GM12878 (cell line): ENCODE measurements around the gene MAPK13. TPM values are rescaled to one million over a fixed set of nuclear protein-coding genes. Genes with fewer than 3 reads are reported as not detected.

ENCODE experiments used
- ATAC-seq: fragments of 200-7000 bp; cut with Tn5 transposase; 3 replicates; pipeline ENCODE4 v1.9.1; 2020; ENCODE audit warnings: mild to moderate bottlenecking, moderate library complexity
- BruUV-seq: library from RNA; stranded (reverse); fragments of 400-500 nt; replicated peaks from 2 replicates; lab custom pipeline; 2021; lab: Mats Ljungman, UMichigan
- CTCF ChIA-PET: fragments of 300-600 bp; sonication (Branson Sonifier 250); formaldehyde crosslinking; extraction: SDS; loops from one replicate; lab custom pipeline; 2021; ENCODE audit warnings: inconsistent platforms; lab: Yijun Ruan, JAX
- POLR2A ChIA-PET: fragments of 350-600 bp; formaldehyde crosslinking; extraction: SDS; loops from one replicate; lab custom pipeline; 2021; ENCODE audit warnings: inconsistent platforms; lab: Charles Lee
- RAD21 ChIA-PET: fragments of 300-600 bp; sonication (Branson Sonifier 250); formaldehyde crosslinking; loops from one replicate; lab custom pipeline; 2023; ENCODE audit warnings: antibody characterized with exemption; ENCODE audit not compliant: unreplicated experiment; lab: Charles Lee
- SMC1A ChIA-PET: fragments of 300-600 bp; sonication (Branson Sonifier 250); formaldehyde crosslinking; loops from one replicate; lab custom pipeline; 2023; ENCODE audit not compliant: unreplicated experiment, uncharacterized antibody; lab: Charles Lee
- DNase-seq: peaks from one replicate; pipeline ENCODE4 v3.0.0-alpha.2; 2011; ENCODE audit warnings: low read depth, low spot score
- FAIRE-seq: peaks from 3 replicates; lab custom pipeline; 2011; peaks lifted over from hg19 to GRCh38; lab: Jason Lieb, UNC
- H2AFZ ChIP-seq: 2 replicates; pipeline ENCODE4 v1.6.0; 2011; ENCODE audit warnings: low read depth, low read length, control low read depth; ENCODE audit not compliant: control insufficient read depth
- H3K27ac ChIP-seq: 2 replicates; pipeline ENCODE4 v1.5.1; 2011; ENCODE audit warnings: control low read depth; ENCODE audit not compliant: control insufficient read depth, insufficient read depth
- H3K27me3 ChIP-seq, 2 experiments: replicated peaks in 1 of 2; 2 replicates each; pipeline versions ENCODE4 v1.6.0 to v1.6.1; 2011; ENCODE audit warnings: low read length in 1 of 2; ENCODE audit not compliant: control insufficient read depth in 2 of 2, insufficient read depth in 2 of 2
- H3K36me3 ChIP-seq, 2 experiments: 2 replicates each; pipeline ENCODE4 v1.5.1; 2011; ENCODE audit warnings: low read length in 1 of 2; ENCODE audit not compliant: control insufficient read depth in 2 of 2, insufficient read depth in 2 of 2
- H3K4me1 ChIP-seq: 2 replicates; pipeline ENCODE4 v1.6.1; 2011; ENCODE audit warnings: mild to moderate bottlenecking, low read length, moderate library complexity, mixed read lengths; ENCODE audit not compliant: control insufficient read depth, insufficient read depth
- H3K4me2 ChIP-seq: 2 replicates; pipeline ENCODE4 v1.6.0; 2011; ENCODE audit warnings: control low read depth; ENCODE audit not compliant: control insufficient read depth, insufficient read depth
- H3K4me3 ChIP-seq: fragments of 200-600 bp; sonication (generic); 2 replicates; pipeline ENCODE4 v1.5.1; 2016
- H3K79me2 ChIP-seq: 2 replicates; pipeline ENCODE4 v1.6.0; 2011; ENCODE audit warnings: low read length; ENCODE audit not compliant: control insufficient read depth, insufficient read depth
- H3K9ac ChIP-seq: 2 replicates; pipeline ENCODE4 v1.8.0; 2011; ENCODE audit warnings: low read length, control low read depth, mixed read lengths; ENCODE audit not compliant: control insufficient read depth, insufficient read depth
- H3K9me3 ChIP-seq: replicated peaks from 3 replicates; pipeline ENCODE4 v1.5.1; 2011; ENCODE audit warnings: mild to moderate bottlenecking, low read length; ENCODE audit not compliant: control insufficient read depth, insufficient read depth
- H4K20me1 ChIP-seq: 2 replicates; pipeline ENCODE4 v1.6.0; 2011; ENCODE audit not compliant: control insufficient read depth, insufficient read depth
- EP300 ChIP-seq, 2 experiments: fragments of 150-350 bp in 1 of 2; IDR thresholded peaks; 2 replicates each; pipeline ENCODE4 v1.6.1; 2011 to 2012; ENCODE audit warnings: low read depth in 2 of 2, low read length in 2 of 2, borderline replicate concordance in 1 of 2, improper control_type of control experiment in 1 of 2, inconsistent platforms in 1 of 2; ENCODE audit not compliant: control insufficient read depth in 1 of 2
- HDGF ChIP-seq: fragments of 450-650 bp; IDR thresholded peaks from 2 replicates; pipeline ENCODE4 v1.6.1; 2016; ENCODE audit warnings: antibody characterized with exemption
- RBBP5 ChIP-seq: fragments of 200-600 bp; sonication (generic); conservative IDR thresholded peaks from 2 replicates; pipeline ENCODE4 v1.6.1; 2016
- RUNX3 ChIP-seq: IDR thresholded peaks from 2 replicates; pipeline ENCODE4 v1.6.1; 2012; ENCODE audit warnings: low read length, inconsistent platforms
- SMAD1 ChIP-seq: fragments of 450-650 bp; IDR thresholded peaks from 2 replicates; pipeline ENCODE4 v1.6.1; 2018; ENCODE audit warnings: mild to moderate bottlenecking, low read depth; ENCODE audit not compliant: partially characterized antibody
- SREBF1 ChIP-seq: IDR thresholded peaks from 2 replicates; pipeline ENCODE4 v1.6.1; 2012; ENCODE audit warnings: mild to moderate bottlenecking, low read length
- TCF12 ChIP-seq: IDR thresholded peaks from 2 replicates; pipeline ENCODE4 v1.6.1; 2011; ENCODE audit warnings: low read depth, mild to moderate bottlenecking, low read length
- TCF3 ChIP-seq: IDR thresholded peaks from 2 replicates; pipeline ENCODE4 v1.6.1; 2012; ENCODE audit warnings: low read depth, mild to moderate bottlenecking, low read length, borderline replicate concordance; ENCODE audit not compliant: insufficient read depth
- WGBS: methylation state at CpG from one replicate; pipeline ENCODE4 v1.1.6; 2016; ENCODE audit warnings: low lambda C conversion rate; ENCODE audit not compliant: insufficient replicate concordance, insufficient coverage; ENCODE audit errors: missing lambda C conversion rate; 5-methylcytosine and 5-hydroxymethylcytosine counted together
- in situ Hi-C: fragments of 300-500 bp; cut with MboI; formaldehyde crosslinking; loops from 9 replicates; pipeline ENCODE4 v1.14.3; 2018; ENCODE audit warnings: mixed read lengths
- intact Hi-C: fragments of 100-400 bp; cut with micrococcal nuclease; formaldehyde crosslinking; loops from one replicate; pipeline ENCODE4 v1.14.2; 2022; ENCODE audit not compliant: unreplicated experiment
- polyA plus RNA-seq, 11 experiments: library from polyadenylated mRNA; depleted of rRNA in 4 of 11; unstranded in 6 of 11; stranded (reverse) in 5 of 11; fragments of >200 nt; fragmentation: Nextera tagmentation in 4 of 11; fragmentation: Illumina TruSeq in 1 of 11; extraction: Ambion mirVana in 4 of 11; extraction: Trizol in 1 of 11; gene quantifications; 1 replicate in 1 of 11; 2 replicates in 10 of 11; pipeline versions ENCODE4 v1.2.1 to v1.2.3, GENCODE V29; 2011 to 2016; ENCODE audit warnings: inconsistent platforms in 2 of 11, missing spikeins in 2 of 11, low read depth in 1 of 11
- total RNA-seq, 4 experiments: library from RNA; depleted of rRNA in 3 of 4; stranded (reverse); fragments of >200 nt in 3 of 4; fragmentation: Illumina TruSeq in 1 of 4; extraction: Trizol in 1 of 4; gene quantifications; 2 replicates each; pipeline versions ENCODE4 v1.2.1 to v1.2.3, GENCODE V29; 2013 to 2021
- TF ChIP-seq, protein P1 (sequence below): fragments of 450-650 bp; formaldehyde crosslinking; IDR thresholded peaks from 2 replicates; pipeline ENCODE4 v1.4.0; 2022; ENCODE audit warnings: mild to moderate bottlenecking, moderate library complexity
- TF ChIP-seq, protein P2 (sequence below): fragments of 450-650 bp; IDR thresholded peaks from 2 replicates; pipeline ENCODE4 v1.6.1; 2018; ENCODE audit warnings: borderline replicate concordance, mild to moderate bottlenecking; ENCODE audit not compliant: partially characterized antibody
- TF ChIP-seq, protein P3 (sequence below): fragments of 450-650 bp; IDR thresholded peaks from 2 replicates; pipeline ENCODE4 v1.6.1; 2016; ENCODE audit warnings: mild to moderate bottlenecking
- TF ChIP-seq, protein P4 (sequence below): fragments of 450-650 bp; conservative IDR thresholded peaks from 2 replicates; pipeline ENCODE4 v1.6.1; 2017; ENCODE audit warnings: mild to moderate bottlenecking, moderate library complexity

Gene MAPK13
- total and polyA plus RNA-seq, 10 of the 15 experiments (the other 5 are each of a cell fraction or from before 2014, with no cell fraction given) = 1.8 to 48.0 (median 37.5) TPM

DNA sequence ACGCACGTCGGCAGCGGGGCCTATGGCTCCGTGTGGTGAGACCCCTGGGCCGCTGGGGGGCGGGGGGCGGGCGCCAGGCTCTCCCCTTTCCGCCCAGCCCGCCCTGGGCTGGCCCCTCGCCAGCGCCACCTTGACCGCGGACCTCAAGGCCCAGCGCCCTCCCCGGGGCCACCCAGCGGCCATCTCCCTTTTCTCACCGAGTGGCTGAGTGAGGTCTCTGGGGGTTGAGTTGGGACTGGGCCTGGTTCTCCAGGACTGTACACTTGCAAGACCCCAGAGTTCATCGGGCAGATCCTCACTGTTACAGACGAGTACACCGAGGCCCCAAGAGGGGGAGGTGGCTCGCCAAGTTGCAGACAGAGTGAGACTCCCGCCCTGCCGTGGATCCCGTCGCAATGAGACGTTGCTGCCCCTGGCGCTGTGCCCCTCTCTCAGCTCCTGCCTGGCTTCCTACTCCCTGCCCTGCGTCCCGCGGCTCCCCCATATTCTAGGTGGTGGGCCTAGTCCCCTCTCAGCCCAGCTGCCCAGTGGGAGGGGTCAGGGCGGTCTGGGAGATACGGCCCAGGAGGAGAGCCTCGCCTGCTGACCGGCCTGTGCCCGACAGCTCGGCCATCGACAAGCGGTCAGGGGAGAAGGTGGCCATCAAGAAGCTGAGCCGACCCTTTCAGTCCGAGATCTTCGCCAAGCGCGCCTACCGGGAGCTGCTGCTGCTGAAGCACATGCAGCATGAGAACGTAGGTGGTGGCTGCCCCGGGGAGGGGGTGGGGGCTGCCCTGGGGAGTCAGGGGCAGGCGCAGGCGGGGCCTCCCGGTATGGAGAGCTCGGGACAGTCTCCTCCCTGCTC lies 576 bp downstream of the MAPK13 start:
- ChIA-PET SMC1A (interaction anchor here (0.5 to 4.7 kb wide), 17 partner anchors 9 to 229 kb away, joined by 3 to 37 read pairs (median 4); partner anchors contain the start of gene MAPK14), CTCF (interaction anchor here (0.6 to 4.4 kb wide), 16 partner anchors 8 to 887 kb away, joined by 3 to 28 read pairs (median 4); partner anchors contain the start of gene MAPK14), RAD21 (interaction anchor here (0.8 to 3.1 kb wide), 19 partner anchors 9 to 230 kb away, joined by 3 to 19 read pairs (median 5); partner anchors contain the start of genes BRPF3 and MAPK14), POLR2A (interaction anchor here (0.6 to 2.7 kb wide), 11 partner anchors 9 to 227 kb away, joined by 3 to 21 read pairs (median 3); partner anchors contain the start of genes BRPF3 and MAPK14)
- Histone ChIP-seq H3K79me2 (no peaks in the 10 kb centered on the region), H3K4me1 (peaks cover 27% of the 10 kb centered on the region), H3K9ac (peak overlapping the region; percentile 53), H4K20me1 (no peaks in the 10 kb centered on the region), H2AFZ (peak overlapping the region; percentile 76), H3K27me3 (no peaks in the 10 kb centered on the region), H3K4me3 (peak overlapping the region; percentile 46), H3K36me3 (no peaks in the 10 kb centered on the region), H3K27ac (peak overlapping the region; percentile 50), H3K9me3 (no peaks in the 10 kb centered on the region), H3K4me2 (peak overlapping the region; percentile 91)
- peak; percentile 72 for ATAC-seq
- intact Hi-C loops = no loop called here
- FAIRE-seq = no peak
- DNase-seq = no peak
- in situ Hi-C loops = no loop called here
- 11% methylated on average over 36 of the region's 52 CpGs for WGBS
- no TSS peak for BruUV-seq
- TF ChIP-seq, protein P1, sequence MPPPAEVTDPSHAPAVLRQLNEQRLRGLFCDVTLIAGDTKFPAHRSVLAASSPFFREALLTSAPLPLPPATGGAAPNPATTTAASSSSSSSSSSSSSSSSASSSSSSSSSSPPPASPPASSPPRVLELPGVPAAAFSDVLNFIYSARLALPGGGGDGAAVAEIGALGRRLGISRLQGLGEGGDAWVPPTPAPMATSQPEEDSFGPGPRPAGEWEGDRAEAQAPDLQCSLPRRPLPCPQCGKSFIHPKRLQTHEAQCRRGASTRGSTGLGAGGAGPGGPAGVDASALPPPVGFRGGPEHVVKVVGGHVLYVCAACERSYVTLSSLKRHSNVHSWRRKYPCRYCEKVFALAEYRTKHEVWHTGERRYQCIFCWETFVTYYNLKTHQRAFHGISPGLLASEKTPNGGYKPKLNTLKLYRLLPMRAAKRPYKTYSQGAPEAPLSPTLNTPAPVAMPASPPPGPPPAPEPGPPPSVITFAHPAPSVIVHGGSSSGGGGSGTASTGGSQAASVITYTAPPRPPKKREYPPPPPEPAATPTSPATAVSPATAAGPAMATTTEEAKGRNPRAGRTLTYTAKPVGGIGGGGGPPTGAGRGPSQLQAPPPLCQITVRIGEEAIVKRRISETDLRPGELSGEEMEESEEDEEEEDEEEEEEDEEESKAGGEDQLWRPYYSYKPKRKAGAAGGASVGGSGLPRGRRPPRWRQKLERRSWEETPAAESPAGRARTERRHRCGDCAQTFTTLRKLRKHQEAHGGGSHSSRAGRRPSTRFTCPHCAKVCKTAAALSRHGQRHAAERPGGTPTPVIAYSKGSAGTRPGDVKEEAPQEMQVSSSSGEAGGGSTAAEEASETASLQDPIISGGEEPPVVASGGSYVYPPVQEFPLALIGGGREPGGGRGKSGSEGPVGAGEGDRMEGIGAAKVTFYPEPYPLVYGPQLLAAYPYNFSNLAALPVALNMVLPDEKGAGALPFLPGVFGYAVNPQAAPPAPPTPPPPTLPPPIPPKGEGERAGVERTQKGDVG (CRISPR knock-in tag) = 0 out of 2 replicates have a peak, but pooled peaks have one; percentile 42
- TF ChIP-seq TCF3 (no peak), TCF12 (no peak), SREBF1 (no peak), RUNX3 (peak; percentile 52), SMAD1 (peak; percentile 17), RBBP5 (no peak), HDGF (peak; percentile 34; the same call in 1 of the 2 replicates), EP300 (IDR thresholded peaks at IDR 0.05; ENCODE audit: borderline replicate concordance in 1 of 2, control insufficient read depth in 1 of 2, low read depth in 2 of 2, low read length in 2 of 2) (no peak)
- TF ChIP-seq, protein P2, sequence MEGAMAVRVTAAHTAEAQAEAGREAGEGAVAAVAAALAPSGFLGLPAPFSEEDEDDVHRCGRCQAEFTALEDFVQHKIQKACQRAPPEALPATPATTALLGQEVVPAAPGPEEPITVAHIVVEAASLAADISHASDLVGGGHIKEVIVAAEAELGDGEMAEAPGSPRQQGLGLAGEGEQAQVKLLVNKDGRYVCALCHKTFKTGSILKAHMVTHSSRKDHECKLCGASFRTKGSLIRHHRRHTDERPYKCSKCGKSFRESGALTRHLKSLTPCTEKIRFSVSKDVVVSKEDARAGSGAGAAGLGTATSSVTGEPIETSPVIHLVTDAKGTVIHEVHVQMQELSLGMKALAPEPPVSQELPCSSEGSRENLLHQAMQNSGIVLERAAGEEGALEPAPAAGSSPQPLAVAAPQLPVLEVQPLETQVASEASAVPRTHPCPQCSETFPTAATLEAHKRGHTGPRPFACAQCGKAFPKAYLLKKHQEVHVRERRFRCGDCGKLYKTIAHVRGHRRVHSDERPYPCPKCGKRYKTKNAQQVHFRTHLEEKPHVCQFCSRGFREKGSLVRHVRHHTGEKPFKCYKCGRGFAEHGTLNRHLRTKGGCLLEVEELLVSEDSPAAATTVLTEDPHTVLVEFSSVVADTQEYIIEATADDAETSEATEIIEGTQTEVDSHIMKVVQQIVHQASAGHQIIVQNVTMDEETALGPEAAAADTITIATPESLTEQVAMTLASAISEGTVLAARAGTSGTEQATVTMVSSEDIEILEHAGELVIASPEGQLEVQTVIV = no peak
- TF ChIP-seq, protein P3, sequence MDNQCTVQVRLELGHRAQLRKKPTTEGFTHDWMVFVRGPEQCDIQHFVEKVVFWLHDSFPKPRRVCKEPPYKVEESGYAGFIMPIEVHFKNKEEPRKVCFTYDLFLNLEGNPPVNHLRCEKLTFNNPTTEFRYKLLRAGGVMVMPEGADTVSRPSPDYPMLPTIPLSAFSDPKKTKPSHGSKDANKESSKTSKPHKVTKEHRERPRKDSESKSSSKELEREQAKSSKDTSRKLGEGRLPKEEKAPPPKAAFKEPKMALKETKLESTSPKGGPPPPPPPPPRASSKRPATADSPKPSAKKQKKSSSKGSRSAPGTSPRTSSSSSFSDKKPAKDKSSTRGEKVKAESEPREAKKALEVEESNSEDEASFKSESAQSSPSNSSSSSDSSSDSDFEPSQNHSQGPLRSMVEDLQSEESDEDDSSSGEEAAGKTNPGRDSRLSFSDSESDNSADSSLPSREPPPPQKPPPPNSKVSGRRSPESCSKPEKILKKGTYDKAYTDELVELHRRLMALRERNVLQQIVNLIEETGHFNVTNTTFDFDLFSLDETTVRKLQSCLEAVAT = peak; percentile 82
- TF ChIP-seq, protein P4, sequence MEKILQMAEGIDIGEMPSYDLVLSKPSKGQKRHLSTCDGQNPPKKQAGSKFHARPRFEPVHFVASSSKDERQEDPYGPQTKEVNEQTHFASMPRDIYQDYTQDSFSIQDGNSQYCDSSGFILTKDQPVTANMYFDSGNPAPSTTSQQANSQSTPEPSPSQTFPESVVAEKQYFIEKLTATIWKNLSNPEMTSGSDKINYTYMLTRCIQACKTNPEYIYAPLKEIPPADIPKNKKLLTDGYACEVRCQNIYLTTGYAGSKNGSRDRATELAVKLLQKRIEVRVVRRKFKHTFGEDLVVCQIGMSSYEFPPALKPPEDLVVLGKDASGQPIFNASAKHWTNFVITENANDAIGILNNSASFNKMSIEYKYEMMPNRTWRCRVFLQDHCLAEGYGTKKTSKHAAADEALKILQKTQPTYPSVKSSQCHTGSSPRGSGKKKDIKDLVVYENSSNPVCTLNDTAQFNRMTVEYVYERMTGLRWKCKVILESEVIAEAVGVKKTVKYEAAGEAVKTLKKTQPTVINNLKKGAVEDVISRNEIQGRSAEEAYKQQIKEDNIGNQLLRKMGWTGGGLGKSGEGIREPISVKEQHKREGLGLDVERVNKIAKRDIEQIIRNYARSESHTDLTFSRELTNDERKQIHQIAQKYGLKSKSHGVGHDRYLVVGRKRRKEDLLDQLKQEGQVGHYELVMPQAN = 0 out of 2 replicates have a peak, but pooled peaks have one; percentile 11
